Activated T-cell treated with anti-CD3 and anti-CD28 coated beads for 48 hours (primary cell): ENCODE data around the gene ROR1.

Source experiments
- DNase-seq: peaks from one replicate; pipeline ENCODE4 v3.0.0-alpha.2; 2020; ENCODE audit warnings: low read depth

ROR1 gene

DNA sequence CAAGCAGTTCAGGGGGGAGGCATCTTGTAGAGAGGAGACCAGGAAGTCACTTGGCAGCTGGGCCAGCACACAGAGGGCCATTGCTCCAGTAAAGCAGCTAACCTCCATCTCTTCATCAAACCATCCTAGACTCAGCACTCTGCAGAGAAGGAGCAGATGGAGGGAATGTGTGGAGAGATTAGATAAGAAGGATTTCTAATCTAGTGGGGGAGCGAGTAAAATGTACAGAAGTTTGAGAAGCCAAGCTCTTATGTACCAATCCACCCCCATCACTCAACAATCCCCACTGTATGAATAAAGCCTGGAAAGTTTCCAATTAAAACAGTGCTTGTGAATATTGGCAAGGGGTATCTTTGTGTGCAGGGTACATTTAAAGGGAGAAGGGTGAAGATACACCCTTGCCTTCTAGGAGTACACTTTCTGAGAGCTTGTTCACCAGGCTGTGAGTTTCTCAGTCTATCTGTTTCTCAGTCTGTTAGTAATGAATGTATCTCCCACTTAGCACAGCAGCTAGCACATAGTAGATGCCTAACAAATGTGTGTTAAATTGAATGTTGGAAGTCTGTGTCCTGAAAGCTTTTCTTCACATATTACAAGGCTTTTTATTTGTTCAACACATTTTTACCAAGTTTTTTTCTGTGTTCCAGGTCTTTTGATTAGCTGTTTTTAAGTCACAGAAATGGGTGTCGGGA, 286.9 kb downstream of the ROR1 start:
- DNase-seq, result no peak

DNA sequence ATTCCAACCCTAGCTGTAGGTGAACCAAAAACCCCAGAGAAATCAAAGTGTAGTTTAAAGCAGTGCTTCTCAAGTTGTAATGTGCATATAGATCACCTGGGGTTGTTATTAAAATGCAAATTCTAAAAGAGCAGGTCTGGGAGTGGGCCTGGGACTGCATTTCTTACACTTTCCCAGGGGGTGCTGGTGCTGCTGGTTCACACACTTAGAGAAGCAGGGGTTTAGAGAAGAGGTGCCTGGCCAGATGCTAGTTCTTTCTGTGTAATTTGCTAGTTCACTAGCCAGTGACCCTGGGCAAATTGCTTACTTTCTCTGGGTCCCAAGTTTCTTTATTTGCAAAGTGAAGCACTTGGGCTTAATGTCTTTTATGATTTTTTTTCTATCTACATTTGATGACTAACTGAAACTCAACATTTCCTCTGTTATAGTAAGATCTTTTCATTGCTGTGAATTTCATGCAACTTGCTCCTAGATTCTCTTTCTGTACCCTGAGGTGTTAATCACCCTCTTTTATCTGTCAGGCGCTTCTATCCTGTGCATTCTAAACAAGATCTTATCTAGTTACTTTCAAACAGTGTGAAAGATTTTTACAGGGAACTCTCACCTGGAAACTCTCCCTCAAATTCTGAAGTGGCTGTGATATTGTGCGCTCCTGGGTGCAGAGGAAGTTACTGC, 287.8 kb downstream of the ROR1 start:
- DNase-seq, result no peak

- DNase-seq, result no peak
These were observed 288.7 kb downstream of the ROR1 start for GRCh38 chr1:64062529-64062928.

DNA sequence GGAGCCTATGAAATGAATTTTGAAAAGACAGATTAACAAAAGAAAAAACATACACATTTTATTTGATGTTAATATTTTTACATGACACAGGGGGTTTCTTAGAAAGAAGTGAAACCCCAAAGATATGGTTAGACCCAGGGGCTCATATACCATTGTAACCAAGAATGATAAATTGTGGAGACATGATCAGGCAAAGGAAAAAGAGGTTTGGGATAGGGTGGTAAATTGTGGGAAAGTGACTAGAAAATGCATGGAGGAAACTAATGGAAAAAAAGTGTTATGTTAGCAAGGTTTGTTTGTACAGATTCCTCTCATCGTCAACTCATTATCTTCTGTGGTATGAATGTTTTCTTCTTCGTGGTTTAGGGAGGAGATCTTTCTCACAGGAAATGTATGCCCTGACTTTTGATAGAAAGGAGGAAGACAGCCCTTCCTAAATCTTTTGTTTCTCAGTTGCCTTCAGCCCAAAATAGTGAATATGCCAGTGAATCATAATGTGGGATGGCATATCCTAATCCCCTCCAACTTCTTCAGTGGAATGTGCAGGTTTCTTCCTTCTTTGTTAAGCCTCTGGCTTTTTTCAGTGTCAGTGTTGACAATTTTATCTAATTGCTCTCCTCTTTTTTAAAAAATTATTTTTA, 289.2 kb downstream of the ROR1 start:
- no peak for DNase-seq

GRCh38 chr1:64065571-64065970, 291.8 kb downstream of the ROR1 start:
- DNase-seq, result no peak

GRCh38 chr1:64072089-64072793, 298.4 kb downstream of the ROR1 start:
- DNase-seq, result no peak

GRCh38 chr1:64073705-64074104, 299.9 kb downstream of the ROR1 start:
- DNase-seq, result no peak

DNA sequence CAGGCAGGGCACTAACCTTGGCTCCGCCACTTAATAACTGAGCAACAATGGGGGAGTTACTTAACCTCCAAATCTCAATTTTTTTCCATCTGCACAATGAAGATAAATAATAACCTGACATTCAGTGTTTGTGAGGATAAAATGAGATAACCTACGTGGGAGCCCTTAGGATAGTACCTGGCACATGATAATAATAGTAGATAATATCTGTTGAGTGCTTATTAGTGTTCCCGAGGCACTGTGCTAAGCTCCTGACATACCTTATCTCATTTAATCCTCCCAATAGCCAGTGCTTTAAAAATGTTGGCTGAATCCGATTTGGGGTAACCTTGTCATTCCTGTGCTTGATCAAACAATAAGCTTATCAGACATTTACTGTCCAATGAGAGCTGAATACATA, 300.9 kb downstream of the ROR1 start:
- DNase-seq, result no peak

DNA sequence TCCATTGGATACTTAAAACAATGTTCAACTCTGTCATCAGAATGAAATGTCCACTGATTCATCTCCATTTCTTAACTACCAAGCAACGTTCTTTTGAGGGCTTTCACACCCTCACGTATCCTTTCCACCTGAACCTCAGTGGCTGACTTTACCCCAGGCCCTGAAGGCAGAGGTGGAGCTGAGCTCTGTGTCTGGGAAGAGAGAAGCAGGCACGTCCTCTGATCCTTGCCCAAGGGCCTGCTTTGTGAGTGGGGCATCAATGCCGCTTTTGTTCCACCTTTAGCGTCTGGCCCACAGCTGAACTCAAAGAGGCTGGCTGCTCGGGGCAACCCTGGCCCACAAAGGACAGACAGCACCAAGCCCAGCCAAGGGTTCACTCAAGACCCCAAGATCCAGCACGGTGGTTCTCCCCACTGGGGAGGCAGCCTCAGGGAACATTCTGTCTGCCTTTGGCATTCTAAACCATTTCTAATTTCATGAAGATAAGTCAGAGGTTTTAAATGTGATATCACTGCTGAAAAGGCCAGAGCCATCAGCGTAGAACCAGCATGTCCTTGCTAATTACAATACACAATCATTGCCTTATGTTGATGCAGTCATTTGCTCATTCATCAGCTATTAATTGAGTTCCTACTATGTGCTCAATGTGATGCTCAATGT, 303.6 kb downstream of the ROR1 start:
- no peak for DNase-seq

DNA sequence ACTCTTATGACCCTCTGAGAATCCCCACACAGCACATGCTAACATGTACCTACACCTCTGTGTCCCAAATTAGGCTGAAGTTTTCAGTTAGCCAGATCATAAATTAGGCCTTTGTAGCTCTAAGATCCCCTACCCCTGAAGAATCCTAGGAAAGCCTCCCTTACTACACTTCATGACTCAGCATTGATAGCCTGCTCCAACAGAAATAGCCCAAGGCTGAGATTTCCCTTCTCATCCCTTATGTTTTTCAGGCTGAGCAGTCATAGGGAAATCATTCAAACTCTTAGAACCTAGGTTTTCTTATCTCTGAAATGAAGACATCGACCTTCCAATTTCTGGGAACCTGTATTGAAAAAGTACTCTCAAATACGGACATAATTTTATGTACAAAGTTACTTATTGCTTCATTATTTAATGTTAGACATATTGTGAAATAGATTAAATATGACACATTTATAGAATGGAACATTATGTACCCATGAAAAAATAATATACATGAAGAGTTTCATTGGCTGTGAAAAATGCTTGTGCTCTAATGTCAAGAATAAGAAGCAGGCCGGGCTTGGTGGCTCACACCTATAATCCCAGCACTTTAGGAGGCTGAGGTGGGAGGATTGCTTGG, 307.2 kb downstream of the ROR1 start:
- DNase-seq, result no peak

- DNase-seq, result no peak
These were observed 308.6 kb downstream of the ROR1 start for GRCh38 chr1:64082459-64082858.

GRCh38 chr1:64084451-64084850, 310.6 kb downstream of the ROR1 start:
- DNase-seq, result no peak

DNA sequence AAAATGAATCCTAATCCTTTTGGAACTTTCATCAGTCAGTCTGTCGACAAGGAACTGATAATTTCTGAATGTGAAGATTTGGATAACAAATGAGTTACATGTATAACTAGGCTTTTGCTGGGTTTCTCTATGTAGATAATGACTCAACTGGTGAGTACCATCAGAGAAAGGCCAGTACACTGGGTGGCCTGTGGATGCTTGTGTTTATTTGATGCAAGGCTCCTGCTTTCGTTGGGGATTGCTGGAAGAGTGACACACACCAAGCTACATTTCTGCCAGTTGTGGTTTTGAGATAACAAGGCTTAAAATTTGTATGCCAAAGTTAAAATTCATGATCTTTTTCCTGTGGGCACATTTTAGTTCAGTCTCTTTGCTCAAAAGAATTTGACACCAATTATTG, 314.0 kb downstream of the ROR1 start:
- DNase-seq, result no peak

GRCh38 chr1:64090436-64090835, 316.6 kb downstream of the ROR1 start:
- no peak for DNase-seq

DNA sequence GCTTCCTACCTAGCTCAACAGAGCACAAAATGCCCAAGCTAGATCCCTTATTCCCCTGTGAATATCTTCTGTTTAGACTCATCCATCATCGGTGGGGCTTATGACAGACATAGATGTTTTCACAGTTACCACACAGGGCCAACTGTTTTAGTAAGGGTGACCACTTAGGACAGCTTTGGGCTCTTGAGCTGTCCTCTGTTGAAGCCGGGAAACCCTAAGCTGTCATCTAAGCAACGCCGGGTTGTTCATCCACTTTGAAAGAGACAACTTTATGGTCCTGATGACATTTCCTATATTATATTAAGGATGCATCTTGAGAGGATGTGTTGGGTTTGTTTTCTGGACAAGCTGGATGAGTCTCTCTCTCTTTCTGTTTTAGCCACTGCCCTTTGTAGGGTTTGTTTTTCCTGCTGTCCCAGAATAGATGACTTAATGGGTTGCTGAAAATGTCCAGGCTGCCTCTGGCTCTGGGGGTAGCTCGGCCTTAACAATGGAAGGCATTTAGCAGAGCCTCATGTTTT, 319.1 kb downstream of the ROR1 start:
- no peak for DNase-seq

DNA sequence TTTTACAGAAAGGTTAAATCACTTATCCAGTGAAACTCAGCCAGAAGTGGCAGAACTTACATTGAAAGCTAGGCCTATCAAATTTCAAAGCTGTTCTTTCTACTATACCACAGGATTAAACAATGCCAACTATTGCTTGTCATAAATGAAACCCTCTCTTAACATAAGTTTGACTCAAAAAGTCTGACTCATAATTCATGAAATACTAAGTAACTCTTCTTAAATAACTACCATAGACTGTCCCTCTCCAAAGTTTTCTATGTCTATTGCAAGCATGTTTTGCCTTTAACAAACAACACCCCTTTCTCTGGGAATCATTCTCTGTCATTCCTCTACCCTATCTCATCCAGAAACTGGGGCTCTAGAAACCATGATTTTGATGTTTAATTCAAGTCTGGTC, 320.1 kb downstream of the ROR1 start:
- no peak for DNase-seq

GRCh38 chr1:64095832-64096231, 322.0 kb downstream of the ROR1 start:
- DNase-seq, result no peak

GRCh38 chr1:64097859-64098258, 324.0 kb downstream of the ROR1 start:
- no peak for DNase-seq

- no peak for DNase-seq
These were observed 324.6 kb downstream of the ROR1 start for GRCh38 chr1:64098436-64098835.

GRCh38 chr1:64098846-64099582, 325.2 kb downstream of the ROR1 start:
- no peak for DNase-seq

GRCh38 chr1:64100791-64101190, 327.0 kb downstream of the ROR1 start:
- DNase-seq, result no peak
